Spleen (tissue), 7 donors: ENCODE results near the gene DHRSX.

Experiments used
- CTCF ChIP-seq, 11 experiments: fragments of 200-600 bp in 7 of 11; fragments of 450-650 bp in 4 of 11; sonication (generic) in 4 of 11; IDR thresholded peaks in 8 of 11; conservative IDR thresholded peaks in 3 of 11; 1 replicate in 7 of 11; 2 replicates in 4 of 11; pipeline versions ENCODE4 v1.4.0 to v1.8.0; 2016 to 2021; ENCODE audit warnings: antibody characterized with exemption in 11 of 11, inconsistent platforms in 4 of 11, mild to moderate bottlenecking in 1 of 11
- POLR2A ChIP-seq, 3 donors: fragments of 450-650 bp; IDR thresholded peaks; one replicate each; pipeline ENCODE4 v1.5.1; 2017; ENCODE audit warnings: antibody characterized with exemption in 3 of 3, mild to moderate bottlenecking in 1 of 3
- donor health status: DM: no; HTN: no; CAD: no; lungs with moderate emphysema.
- donor health status: DM: no; HTN: no; CAD: no.
- donor health status: DM: no; HTN: no; CAD: no.

GRCh38 chrX:2499507-2499906 is 1.3 kb downstream of the DHRSX start:
- TF ChIP-seq POLR2A (IDR thresholded peaks at IDR 0.05) (no peak), CTCF (IDR thresholded peaks at IDR 0.05 in 8 of 11, conservative IDR thresholded peaks at IDR 0.05 in 3 of 11) (no peak)
